ENCODE measurements around the gene KY.

KY gene

GRCh38 chr3:134682196-134682880, 31.5 kb upstream of the KY start:
- no peak for DNase-seq (ENCODE audit: low spot score)
- TF ChIP-seq CTCF (IDR thresholded peaks at IDR 0.05; ENCODE audit: extremely low read depth, insufficient read depth, missing control alignments), result no peak
- in situ Hi-C loops (cut with MboI; ENCODE audit: low pct_unique_long_range_greater_than_20kb, low sequenced_read_pairs, unreplicated experiment), result no loop called here

- in situ Hi-C loops (cut with MboI; ENCODE audit: low pct_unique_long_range_greater_than_20kb, low sequenced_read_pairs, unreplicated experiment), result no loop called here
- no peak for DNase-seq (ENCODE audit: low spot score)
- TF ChIP-seq CTCF (IDR thresholded peaks at IDR 0.05; ENCODE audit: extremely low read depth, insufficient read depth, missing control alignments), result no peak
Observed at GRCh38 chr3:134681522-134681900, 30.7 kb upstream of the KY start.

GRCh38 chr3:134680796-134681521, 30.1 kb upstream of the KY start:
- DNase-seq (ENCODE audit: low spot score), result no peak
- in situ Hi-C loops (cut with MboI; ENCODE audit: low pct_unique_long_range_greater_than_20kb, low sequenced_read_pairs, unreplicated experiment), result no loop called here
- no peak for TF ChIP-seq CTCF (IDR thresholded peaks at IDR 0.05; ENCODE audit: extremely low read depth, insufficient read depth, missing control alignments)

GRCh38 chr3:134677987-134678308, 27.1 kb upstream of the KY start:
- in situ Hi-C loops (cut with MboI; ENCODE audit: low pct_unique_long_range_greater_than_20kb, low sequenced_read_pairs, unreplicated experiment), result no loop called here
- DNase-seq (ENCODE audit: low spot score), result no peak
- TF ChIP-seq CTCF (IDR thresholded peaks at IDR 0.05; ENCODE audit: extremely low read depth, insufficient read depth, missing control alignments), result no peak

- TF ChIP-seq CTCF (IDR thresholded peaks at IDR 0.05; ENCODE audit: extremely low read depth, insufficient read depth, missing control alignments), result peak; percentile 69
- peak; percentile 45 for DNase-seq (ENCODE audit: low spot score)
- in situ Hi-C loops (cut with MboI; ENCODE audit: low pct_unique_long_range_greater_than_20kb, low sequenced_read_pairs, unreplicated experiment), result no loop called here
Observed at GRCh38 chr3:134677196-134677986, 26.6 kb upstream of the KY start.

GRCh38 chr3:134675726-134676256, 25.0 kb upstream of the KY start:
- TF ChIP-seq CTCF (IDR thresholded peaks at IDR 0.05; ENCODE audit: extremely low read depth, insufficient read depth, missing control alignments), result no peak
- in situ Hi-C loops (cut with MboI; ENCODE audit: low pct_unique_long_range_greater_than_20kb, low sequenced_read_pairs, unreplicated experiment), result no loop called here
- no peak for DNase-seq (ENCODE audit: low spot score)

All from GM13977 (cell line).